HCT116 (cell line): ENCODE data around the gene NDUFAF4. TPM values are rescaled to one million over a fixed set of nuclear protein-coding genes. Genes with fewer than 3 reads are reported as not detected.
A peak's percentile ranks its signal among the peaks of the same experiment; 100 is the strongest.

Experiments used
- ATAC-seq: fragments of 200-7000 bp; cut with Tn5 transposase; 2 replicates; pipeline ENCODE4 v1.9.1; 2020; ENCODE audit warnings: mild to moderate bottlenecking, moderate library complexity
- BruUV-seq: library from RNA; stranded (reverse); fragments of 400-500 nt; replicated peaks from 2 replicates; lab custom pipeline; 2021; lab: Mats Ljungman, UMichigan
- CTCF ChIA-PET: fragments of 300-600 bp; sonication (Branson Sonifier 250); formaldehyde crosslinking; loops from one replicate; lab custom pipeline; 2021; ENCODE audit warnings: antibody characterized with exemption; lab: Charles Lee
- POLR2A ChIA-PET: fragments of 300-600, 350-600 bp; sonication (Branson Sonifier 250); formaldehyde crosslinking; loops from one replicate; lab custom pipeline; 2021; ENCODE audit warnings: antibody characterized with exemption; lab: Charles Lee
- RAD21 ChIA-PET, 2 experiments: fragments of 300-600 bp; sonication (Branson Sonifier 250); formaldehyde crosslinking; loops; one replicate each; lab custom pipeline; 2023; ENCODE audit warnings: low total read pairs in 2 of 2; ENCODE audit not compliant: uncharacterized antibody in 2 of 2, unreplicated experiment in 2 of 2, low non-redundant PET in 1 of 2; lab: Charles Lee
- DNase-seq: peaks from one replicate; pipeline ENCODE4 v3.0.0-alpha.2; 2010; ENCODE audit warnings: low read depth, low spot score
- H2AFZ ChIP-seq: fragments of 200-600 bp; shearing (Covaris generic), sonication (generic); 2 replicates; pipeline ENCODE4 v1.6.1; 2017; ENCODE audit warnings: low read depth, mixed run types, mixed read lengths, antibody characterized with exemption, low read length; ENCODE audit not compliant: poor library complexity, severe bottlenecking
- H3K27ac ChIP-seq: 2 replicates; pipeline ENCODE4 v1.5.1; 2012; ENCODE audit warnings: low read depth, low read length
- H3K27me3 ChIP-seq: fragments of 200-600 bp; sonication (generic); 2 replicates; pipeline ENCODE4 v1.6.1; 2016; ENCODE audit warnings: mixed run types, low read length, mixed read lengths; ENCODE audit not compliant: insufficient read depth
- H3K36me3 ChIP-seq, 2 experiments: fragments of 200-500 bp in 1 of 2; fragments of 200-600 bp in 1 of 2; sonication (Bioruptor generic) in 1 of 2; sonication (generic) in 1 of 2; 2 replicates each; pipeline versions ENCODE4 v1.5.1 to v1.6.1; 2014 to 2016; ENCODE audit warnings: low read length in 2 of 2, inconsistent platforms in 1 of 2, mixed read lengths in 1 of 2, mixed run types in 1 of 2; ENCODE audit not compliant: insufficient read depth in 2 of 2, control insufficient read depth in 1 of 2
- H3K4me1 ChIP-seq, 2 experiments: fragments of 200-600 bp in 1 of 2; sonication (generic) in 1 of 2; 2 replicates each; pipeline versions ENCODE4 v1.5.1 to v1.6.1; 2012 to 2017; ENCODE audit warnings: low read length in 2 of 2, inconsistent platforms in 1 of 2, mild to moderate bottlenecking in 1 of 2, mixed read lengths in 1 of 2, mixed run types in 1 of 2, moderate library complexity in 1 of 2; ENCODE audit not compliant: insufficient read depth in 2 of 2, control insufficient read depth in 1 of 2
- H3K4me2 ChIP-seq: fragments of 200-600 bp; sonication (generic); 2 replicates; pipeline ENCODE4 v1.6.1; 2017; ENCODE audit warnings: mixed run types, low read length, mixed read lengths
- H3K4me3 ChIP-seq, 2 experiments: fragments of 200-600 bp in 1 of 2; sonication (generic) in 1 of 2; replicated peaks in 1 of 2; 2 replicates each; pipeline ENCODE4 v1.5.1; 2011 to 2016; ENCODE audit warnings: low read length in 2 of 2, control low read depth in 1 of 2, low read depth in 1 of 2, mild to moderate bottlenecking in 1 of 2, mixed read lengths in 1 of 2, mixed run types in 1 of 2
- H3K79me2 ChIP-seq: fragments of 200-600 bp; sonication (generic); 2 replicates; pipeline ENCODE4 v1.6.1; 2017; ENCODE audit warnings: mild to moderate bottlenecking, mixed run types, low read length, moderate library complexity, mixed read lengths; ENCODE audit not compliant: insufficient read depth
- H3K9ac ChIP-seq: fragments of 200-600 bp; sonication (generic); 2 replicates; pipeline ENCODE4 v1.6.1; 2016; ENCODE audit warnings: low read length, mixed read lengths
- H3K9me2 ChIP-seq: fragments of 200-600 bp; sonication (generic), shearing (Covaris generic); 2 replicates; pipeline ENCODE4 v1.6.1; 2017; ENCODE audit warnings: mixed run types, mild to moderate bottlenecking, moderate library complexity; ENCODE audit not compliant: insufficient read depth
- H3K9me3 ChIP-seq, 2 experiments: fragments of 200-500 bp in 1 of 2; fragments of 200-600 bp in 1 of 2; sonication (Bioruptor generic) in 1 of 2; sonication (generic) in 1 of 2; 2 replicates each; pipeline ENCODE4 v1.6.1; 2014 to 2017; ENCODE audit warnings: low read length in 2 of 2, mixed read lengths in 2 of 2, inconsistent platforms in 1 of 2, low read depth in 1 of 2, mild to moderate bottlenecking in 1 of 2, mixed run types in 1 of 2, moderate library complexity in 1 of 2; ENCODE audit not compliant: control insufficient read depth in 1 of 2, insufficient read depth in 1 of 2
- H4K20me1 ChIP-seq: fragments of 200-600 bp; sonication (generic), shearing (Covaris generic); 2 replicates; pipeline ENCODE4 v1.6.1; 2017; ENCODE audit warnings: mixed run types, mild to moderate bottlenecking, moderate library complexity; ENCODE audit not compliant: insufficient read depth
- ATF3 ChIP-seq: IDR thresholded peaks from 2 replicates; pipeline ENCODE4 v1.6.1; 2012
- EGR1 ChIP-seq: IDR thresholded peaks from 2 replicates; pipeline ENCODE4 v1.6.1; 2012; ENCODE audit warnings: low read depth
- ELF1 ChIP-seq: IDR thresholded peaks from 2 replicates; pipeline ENCODE4 v1.6.1; 2012; ENCODE audit warnings: low read depth, borderline replicate concordance
- EZH2 ChIP-seq: fragments of 200-600 bp; sonication (generic); IDR thresholded peaks from 2 replicates; pipeline ENCODE4 v1.6.1; 2017; ENCODE audit warnings: antibody characterized with exemption, mixed run types
- EZH2phosphoT487 ChIP-seq: fragments of 200-600 bp; IDR thresholded peaks from 2 replicates; pipeline ENCODE4 v1.6.1; 2018; ENCODE audit warnings: antibody characterized with exemption, borderline replicate concordance
- FOSL1 ChIP-seq: IDR thresholded peaks from 2 replicates; pipeline ENCODE4 v1.6.1; 2012; ENCODE audit warnings: low read depth
- JUND ChIP-seq: IDR thresholded peaks from 2 replicates; pipeline ENCODE4 v1.6.1; 2012
- MAX ChIP-seq: IDR thresholded peaks from 2 replicates; pipeline ENCODE4 v1.6.1; 2012
- POLR2A ChIP-seq: IDR thresholded peaks from 2 replicates; pipeline ENCODE4 v1.7.0; 2011; ENCODE audit warnings: borderline replicate concordance; ENCODE audit not compliant: insufficient read depth, insufficient read length; ENCODE audit errors: extremely low read depth
- POLR2AphosphoS5 ChIP-seq: IDR thresholded peaks from 2 replicates; pipeline ENCODE4 v1.6.1; 2011; ENCODE audit warnings: mild to moderate bottlenecking, low read depth, low read length, moderate library complexity
- SP1 ChIP-seq: IDR thresholded peaks from 2 replicates; pipeline ENCODE4 v1.6.1; 2012; ENCODE audit warnings: low read depth
- SRF ChIP-seq: IDR thresholded peaks from 2 replicates; pipeline ENCODE4 v1.6.1; 2012; ENCODE audit warnings: low read depth
- TCF7L2 ChIP-seq: IDR thresholded peaks from 2 replicates; pipeline ENCODE4 v1.7.0; 2011; ENCODE audit warnings: borderline replicate concordance, inconsistent platforms; ENCODE audit not compliant: insufficient read depth, insufficient read length; ENCODE audit errors: extremely low read depth
- YY1 ChIP-seq: IDR thresholded peaks from 2 replicates; pipeline ENCODE4 v1.6.1; 2011; ENCODE audit warnings: low read length, low read depth, moderate library complexity, mild to moderate bottlenecking; ENCODE audit not compliant: insufficient replicate concordance; ENCODE audit errors: extremely low read depth
- ZBTB33 ChIP-seq: IDR thresholded peaks from 2 replicates; pipeline ENCODE4 v1.6.1; 2011; ENCODE audit warnings: mild to moderate bottlenecking, low read length, moderate library complexity; ENCODE audit not compliant: insufficient replicate concordance; ENCODE audit errors: extremely low read depth
- ZFX ChIP-seq: fragments of 450-650 bp; IDR thresholded peaks from 2 replicates; pipeline ENCODE4 v1.6.1; 2017
- ZNF274 ChIP-seq: fragments of 200-500 bp; sonication (Bioruptor generic); IDR thresholded peaks from 2 replicates; pipeline ENCODE4 v1.6.1; 2014; ENCODE audit warnings: mild to moderate bottlenecking, low read depth, low read length, inconsistent platforms
- intact Hi-C: fragments of 100-400 bp; cut with micrococcal nuclease; formaldehyde crosslinking; loops from 2 replicates; pipeline ENCODE4 v1.10.0; 2022
- total RNA-seq: library from RNA; stranded (reverse); gene quantifications from one replicate; pipeline ENCODE4 v1.2.1, GENCODE V29; 2021; ENCODE audit not compliant: unreplicated experiment

NDUFAF4 gene
- total RNA-seq, 1 experiment from 2014 or later = 62.4 TPM

GRCh38 chr6:96923400-96923799 is 25.7 kb upstream of the NDUFAF4 start:
- Histone ChIP-seq H3K4me3 (no peak overlapping the region), H3K27me3 (no peaks in the 10 kb centered on the region), H3K9me3 (no peaks in the 10 kb centered on the region), H2AFZ (peak overlapping the region; percentile 88), H3K79me2 (no peaks in the 10 kb centered on the region), H3K4me2 (no peak overlapping the region; the same call in 1 of the 2 replicates), H3K36me3 (no peaks in the 10 kb centered on the region), H3K9me2 (no peaks in the 10 kb centered on the region), H4K20me1 (no peaks in the 10 kb centered on the region), H3K4me1 (peaks cover 5 to 15% of the 10 kb centered on the region in 2 experiments; a peak in 3 of 4 replicates), H3K27ac (no peak overlapping the region), H3K9ac (no peak overlapping the region)
- ATAC-seq (no peak), DNase-seq (no peak)
- CTCF ChIA-PET = no interaction called here
- RAD21 ChIA-PET = no interaction called here
- TF ChIP-seq ATF3 (no peak), SRF (no peak), JUND (no peak), ZBTB33 (no peak), EGR1 (no peak), EZH2 (no peak), POLR2AphosphoS5 (no peak), SP1 (no peak), FOSL1 (no peak), ELF1 (no peak), POLR2A (no peak), ZFX (no peak), MAX (no peak), TCF7L2 (no peak), YY1 (no peak), ZNF274 (no peak), EZH2phosphoT487 (no peak)
- intact Hi-C loops = no loop called here
- POLR2A ChIA-PET = no interaction called here
- BruUV-seq = no TSS peak
